Measurements from ENCODE around the gene PROSER2.
"Not testable (repeated sequence)": the region's sequence is repeated elsewhere in the genome, so short reads cannot be mapped to it uniquely, and the experiment has no call there.

PROSER2 gene

DNA sequence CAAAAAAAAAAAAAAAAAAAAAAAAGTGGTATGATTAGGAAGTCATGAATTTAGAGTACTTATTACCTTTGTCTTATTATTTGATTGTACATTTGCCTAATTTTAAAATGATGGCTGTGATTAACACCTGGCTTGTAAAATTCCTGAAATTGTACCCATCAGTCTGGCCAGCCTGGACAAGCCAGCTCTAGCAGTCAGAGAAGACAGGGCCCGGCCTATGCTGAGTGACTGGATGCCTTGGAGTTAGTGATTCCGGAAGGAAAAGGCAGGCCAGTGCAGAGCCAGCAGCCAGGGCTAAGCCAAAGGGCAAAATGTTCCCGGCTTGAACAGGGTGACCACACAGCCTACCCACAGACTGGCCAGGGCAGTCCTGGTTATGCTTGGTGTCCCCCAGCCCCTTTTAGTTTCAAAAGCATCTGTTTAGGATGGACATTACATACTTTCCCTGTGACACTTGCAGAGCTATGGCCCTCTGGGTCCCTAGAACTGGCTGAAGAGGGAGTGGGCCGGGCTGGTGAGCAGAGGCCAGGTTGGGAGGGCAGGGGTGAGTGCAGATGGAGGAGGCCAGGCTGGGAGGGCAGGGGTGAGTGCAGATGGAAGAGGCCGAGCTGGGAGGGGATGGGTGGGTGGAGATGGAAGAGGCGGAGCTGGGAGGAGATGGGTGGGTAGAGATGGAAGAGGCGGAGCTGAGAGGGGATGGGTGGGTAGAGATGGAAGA lies 61.7 kb downstream of the PROSER2 start:
- H3K36me3 ChIP-seq (ENCODE audit: control insufficient read depth, insufficient read depth, low read length), result no peaks in the 10 kb centered on the region
- no peaks in the 10 kb centered on the region for H3K27me3 ChIP-seq (ENCODE audit: control insufficient read depth, insufficient read depth, low read length)
- no peak overlapping the region for H3K4me3 ChIP-seq (ENCODE audit: low read depth, low read length)
- H3K4me1 ChIP-seq (ENCODE audit: control insufficient read depth, insufficient read depth, low read length), result no peaks in the 10 kb centered on the region
- H3K9ac ChIP-seq (ENCODE audit: low read depth, low read length), result no peak overlapping the region
- no peaks in the 10 kb centered on the region for H3K9me3 ChIP-seq (ENCODE audit: control insufficient read depth, insufficient read depth, low read length)

GRCh38 chr10:11885437-11886137 lies 62.4 kb downstream of the PROSER2 start:
- Histone ChIP-seq H3K36me3 (ENCODE audit: control insufficient read depth, insufficient read depth, low read length) (no peaks in the 10 kb centered on the region), H3K9ac (ENCODE audit: low read depth, low read length) (no peak overlapping the region), H3K27me3 (ENCODE audit: control insufficient read depth, insufficient read depth, low read length) (no peaks in the 10 kb centered on the region), H3K4me3 (ENCODE audit: low read depth, low read length) (no peak overlapping the region), H3K9me3 (ENCODE audit: control insufficient read depth, insufficient read depth, low read length) (no peaks in the 10 kb centered on the region), H3K4me1 (ENCODE audit: control insufficient read depth, insufficient read depth, low read length) (no peaks in the 10 kb centered on the region)

DNA sequence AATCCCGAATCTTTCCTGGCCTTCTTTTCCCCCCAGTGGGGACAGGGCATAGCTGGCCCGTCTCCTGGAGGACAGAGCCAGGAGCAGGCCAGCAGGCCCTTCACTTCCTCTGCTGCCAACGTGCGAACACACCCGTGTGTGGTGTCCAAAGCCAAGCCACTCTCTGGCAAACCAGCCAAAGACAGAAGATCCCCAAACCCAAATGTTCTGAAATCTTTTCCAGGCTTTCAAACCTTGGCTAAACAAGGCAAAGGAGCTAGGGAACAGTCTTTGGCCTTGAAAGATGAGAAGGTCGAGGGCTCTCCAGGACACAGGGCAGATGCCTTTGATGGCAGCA lies 63.0 kb downstream of the PROSER2 start:
- no peaks in the 10 kb centered on the region for H3K27me3 ChIP-seq (ENCODE audit: control insufficient read depth, insufficient read depth, low read length)
- no peak overlapping the region for H3K9ac ChIP-seq (ENCODE audit: low read depth, low read length)

GRCh38 chr10:11886851-11887250 lies 63.7 kb downstream of the PROSER2 start:
- H3K9me3 ChIP-seq (ENCODE audit: control insufficient read depth, insufficient read depth, low read length), result no peaks in the 10 kb centered on the region
- no peaks in the 10 kb centered on the region for H3K27me3 ChIP-seq (ENCODE audit: control insufficient read depth, insufficient read depth, low read length)
- no peak overlapping the region for H3K4me3 ChIP-seq (ENCODE audit: low read depth, low read length)
- no peaks in the 10 kb centered on the region for H3K4me1 ChIP-seq (ENCODE audit: control insufficient read depth, insufficient read depth, low read length)
- no peak overlapping the region for H3K9ac ChIP-seq (ENCODE audit: low read depth, low read length)
- H3K36me3 ChIP-seq (ENCODE audit: control insufficient read depth, insufficient read depth, low read length), result no peaks in the 10 kb centered on the region

More for the DNA sequence above, 63.0 kb downstream of the PROSER2 start:
- no peaks in the 10 kb centered on the region for H3K4me1 ChIP-seq (ENCODE audit: control insufficient read depth, insufficient read depth, low read length)
- no peaks in the 10 kb centered on the region for H3K36me3 ChIP-seq (ENCODE audit: control insufficient read depth, insufficient read depth, low read length)
- no peaks in the 10 kb centered on the region for H3K9me3 ChIP-seq (ENCODE audit: control insufficient read depth, insufficient read depth, low read length)
- H3K4me3 ChIP-seq (ENCODE audit: low read depth, low read length), result no peak overlapping the region

DNA sequence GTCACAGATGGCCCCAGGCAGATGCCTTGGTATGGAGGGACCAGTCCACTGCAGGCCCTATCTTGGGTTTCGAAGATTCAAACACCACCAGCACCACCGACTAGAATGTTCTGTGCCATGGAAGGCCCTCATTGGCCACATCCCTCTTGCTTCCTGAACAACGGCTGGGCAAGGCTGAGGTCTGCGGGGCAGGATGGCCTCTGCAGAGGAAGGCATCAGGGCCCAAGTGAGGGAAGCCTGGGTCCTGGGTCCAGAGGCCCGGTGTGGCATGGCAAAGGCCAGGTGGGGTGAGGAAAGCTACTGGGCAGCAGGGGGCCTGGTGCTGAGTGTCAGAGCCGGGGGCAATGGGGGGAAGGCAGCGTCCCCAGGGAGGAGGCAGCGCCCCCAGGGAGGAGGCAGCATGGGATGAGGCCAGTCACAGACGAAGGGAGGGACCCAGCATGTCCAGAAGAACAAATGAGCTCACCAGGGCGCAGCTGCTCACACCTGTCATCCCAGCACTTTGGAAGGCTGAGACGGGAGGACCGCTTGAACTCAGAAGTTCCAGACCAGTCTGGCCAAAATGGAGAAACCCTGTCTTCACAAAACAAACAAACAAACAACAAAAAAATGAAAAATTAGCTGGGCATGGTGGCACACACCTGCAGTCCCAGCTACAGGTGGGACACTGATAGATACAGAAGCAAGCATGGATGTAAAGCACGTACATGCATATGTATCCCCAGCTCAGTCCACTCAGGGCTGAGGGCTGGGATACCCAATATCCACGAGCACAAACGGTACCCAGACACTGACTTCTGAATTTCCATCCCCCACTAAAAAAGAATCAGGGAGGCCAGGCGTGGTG lies 64.4 kb downstream of the PROSER2 start:
- no peaks in the 10 kb centered on the region for H3K4me1 ChIP-seq (ENCODE audit: control insufficient read depth, insufficient read depth, low read length)
- H3K9ac ChIP-seq (ENCODE audit: low read depth, low read length), result no peak overlapping the region
- H3K36me3 ChIP-seq (ENCODE audit: control insufficient read depth, insufficient read depth, low read length), result no peaks in the 10 kb centered on the region
- no peak overlapping the region for H3K4me3 ChIP-seq (ENCODE audit: low read depth, low read length)
- no peaks in the 10 kb centered on the region for H3K9me3 ChIP-seq (ENCODE audit: control insufficient read depth, insufficient read depth, low read length)
- no peaks in the 10 kb centered on the region for H3K27me3 ChIP-seq (ENCODE audit: control insufficient read depth, insufficient read depth, low read length)

GRCh38 chr10:11889263-11889662 lies 66.1 kb downstream of the PROSER2 start:
- H3K9me3 ChIP-seq (ENCODE audit: control insufficient read depth, insufficient read depth, low read length); H3K4me3 ChIP-seq (ENCODE audit: low read depth, low read length); H3K4me1 ChIP-seq (ENCODE audit: control insufficient read depth, insufficient read depth, low read length); H3K36me3 ChIP-seq (ENCODE audit: control insufficient read depth, insufficient read depth, low read length); H3K9ac ChIP-seq (ENCODE audit: low read depth, low read length); H3K27me3 ChIP-seq (ENCODE audit: control insufficient read depth, insufficient read depth, low read length): not testable (repeated sequence)

- Histone ChIP-seq H3K4me1 (ENCODE audit: control insufficient read depth, insufficient read depth, low read length) (no peaks in the 10 kb centered on the region), H3K9ac (ENCODE audit: low read depth, low read length) (no peak overlapping the region), H3K36me3 (ENCODE audit: control insufficient read depth, insufficient read depth, low read length) (no peaks in the 10 kb centered on the region), H3K9me3 (ENCODE audit: control insufficient read depth, insufficient read depth, low read length) (no peaks in the 10 kb centered on the region), H3K4me3 (ENCODE audit: low read depth, low read length) (no peak overlapping the region), H3K27me3 (ENCODE audit: control insufficient read depth, insufficient read depth, low read length) (no peaks in the 10 kb centered on the region)
These were observed 68.8 kb downstream of the PROSER2 start for GRCh38 chr10:11891776-11892486.

DNA sequence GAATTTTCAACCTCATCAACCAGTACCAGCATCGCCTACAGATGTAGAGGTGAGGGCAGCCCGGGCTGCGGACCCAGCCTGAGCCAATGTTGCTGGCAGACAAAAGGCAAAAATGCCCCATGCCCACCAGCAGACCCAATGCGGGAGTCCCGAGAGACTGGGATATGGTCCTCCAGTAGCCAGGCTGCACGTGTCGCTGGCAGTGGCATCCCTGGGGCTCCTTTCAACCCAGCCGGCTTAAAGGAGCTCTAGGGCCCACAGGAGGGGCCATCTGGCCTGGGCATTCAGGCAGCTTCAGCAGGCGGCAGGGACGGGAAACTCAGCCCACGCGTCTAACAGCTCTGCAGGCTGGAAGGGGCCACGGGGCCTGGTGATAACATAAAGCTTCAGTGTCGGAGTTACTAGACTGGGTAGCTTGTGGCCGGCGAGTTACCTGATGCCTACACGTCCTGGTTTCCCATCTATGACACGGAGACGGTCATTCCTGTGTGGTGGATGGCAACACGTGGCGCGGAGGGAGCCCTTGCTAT lies 70.7 kb downstream of the PROSER2 start:
- Histone ChIP-seq H3K9me3 (ENCODE audit: control insufficient read depth, insufficient read depth, low read length) (no peaks in the 10 kb centered on the region), H3K27me3 (ENCODE audit: control insufficient read depth, insufficient read depth, low read length) (no peaks in the 10 kb centered on the region), H3K4me3 (ENCODE audit: low read depth, low read length) (no peak overlapping the region), H3K36me3 (ENCODE audit: control insufficient read depth, insufficient read depth, low read length) (no peaks in the 10 kb centered on the region), H3K4me1 (ENCODE audit: control insufficient read depth, insufficient read depth, low read length) (no peaks in the 10 kb centered on the region), H3K9ac (ENCODE audit: low read depth, low read length) (no peak overlapping the region)

DNA sequence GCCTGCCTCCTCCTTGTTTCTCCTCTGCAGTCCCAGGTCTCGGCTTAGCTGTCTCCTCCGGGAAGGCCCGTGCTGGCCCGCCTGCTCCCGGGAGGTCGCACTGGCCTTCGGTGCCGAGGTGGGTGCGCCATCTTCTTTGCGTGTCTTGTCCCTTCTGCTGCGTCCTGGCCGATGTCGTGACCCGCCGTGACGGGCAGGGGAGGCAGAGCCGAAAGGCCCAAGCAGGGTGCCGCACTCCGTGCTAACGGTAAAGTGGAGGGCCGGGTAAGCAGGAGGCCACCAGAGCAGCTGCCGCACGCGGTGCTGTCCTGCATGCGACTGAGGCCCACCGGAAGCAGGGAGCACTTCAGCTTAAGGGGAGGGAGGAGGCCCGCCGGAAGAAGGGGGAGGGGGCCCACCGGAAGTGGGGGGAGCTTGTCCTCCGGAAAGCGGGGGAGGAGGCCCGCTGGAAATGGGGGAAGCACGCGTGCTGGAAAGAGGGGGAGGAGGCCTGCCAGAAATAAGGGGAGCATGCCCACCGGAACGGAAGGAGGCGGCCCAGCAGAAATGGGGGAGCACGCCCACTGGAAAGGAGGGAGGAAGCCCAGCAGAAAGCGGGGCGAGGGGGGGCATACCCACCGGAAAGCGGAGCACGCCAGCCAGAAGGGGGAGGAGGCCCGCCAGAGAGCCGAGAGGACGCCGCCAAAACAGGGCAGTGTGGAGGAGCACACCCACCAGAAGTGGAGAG lies 71.4 kb downstream of the PROSER2 start:
- Histone ChIP-seq H3K9me3 (ENCODE audit: control insufficient read depth, insufficient read depth, low read length) (no peaks in the 10 kb centered on the region), H3K36me3 (ENCODE audit: control insufficient read depth, insufficient read depth, low read length) (no peaks in the 10 kb centered on the region), H3K4me1 (ENCODE audit: control insufficient read depth, insufficient read depth, low read length) (no peaks in the 10 kb centered on the region), H3K9ac (ENCODE audit: low read depth, low read length) (no peak overlapping the region), H3K27me3 (ENCODE audit: control insufficient read depth, insufficient read depth, low read length) (no peaks in the 10 kb centered on the region), H3K4me3 (ENCODE audit: low read depth, low read length) (no peak overlapping the region)

GRCh38 chr10:11895108-11895466 lies 71.9 kb downstream of the PROSER2 start:
- no peaks in the 10 kb centered on the region for H3K9me3 ChIP-seq (ENCODE audit: control insufficient read depth, insufficient read depth, low read length)
- H3K9ac ChIP-seq (ENCODE audit: low read depth, low read length), result no peak overlapping the region
- no peaks in the 10 kb centered on the region for H3K27me3 ChIP-seq (ENCODE audit: control insufficient read depth, insufficient read depth, low read length)
- no peaks in the 10 kb centered on the region for H3K36me3 ChIP-seq (ENCODE audit: control insufficient read depth, insufficient read depth, low read length)
- H3K4me1 ChIP-seq (ENCODE audit: control insufficient read depth, insufficient read depth, low read length), result no peaks in the 10 kb centered on the region
- no peak overlapping the region for H3K4me3 ChIP-seq (ENCODE audit: low read depth, low read length)

DNA sequence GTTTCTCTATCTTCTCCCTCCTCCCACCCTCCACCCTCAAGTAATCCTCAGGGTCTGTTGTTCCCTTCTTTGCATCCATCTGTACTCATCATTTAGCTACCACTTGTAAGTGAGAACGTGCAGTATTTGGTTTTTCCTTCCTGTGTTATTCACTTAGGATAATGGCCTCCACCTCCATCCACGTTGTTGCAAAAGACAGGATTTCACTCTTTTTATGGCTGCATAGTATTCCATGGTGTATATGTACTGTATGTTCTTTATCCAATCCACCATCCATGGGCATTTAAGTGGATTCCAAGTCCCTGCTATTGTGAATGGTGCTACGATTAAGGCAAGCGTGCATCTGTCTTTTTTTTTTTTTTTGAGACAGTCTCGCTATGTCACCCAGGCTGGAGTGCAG lies 72.4 kb downstream of the PROSER2 start:
- no peaks in the 10 kb centered on the region for H3K4me1 ChIP-seq (ENCODE audit: control insufficient read depth, insufficient read depth, low read length)
- no peaks in the 10 kb centered on the region for H3K27me3 ChIP-seq (ENCODE audit: control insufficient read depth, insufficient read depth, low read length)
- H3K9ac ChIP-seq (ENCODE audit: low read depth, low read length), result no peak overlapping the region
- no peak overlapping the region for H3K4me3 ChIP-seq (ENCODE audit: low read depth, low read length)
- H3K9me3 ChIP-seq (ENCODE audit: control insufficient read depth, insufficient read depth, low read length), result no peaks in the 10 kb centered on the region
- H3K36me3 ChIP-seq (ENCODE audit: control insufficient read depth, insufficient read depth, low read length), result no peaks in the 10 kb centered on the region

All from iPS-15b (cell line).